Stimulated activated CD4-positive, alpha-beta T cell treated with anti-CD3 and anti-CD28 coated beads, TNF-alpha, amount 100 ng/mL, for 4 hours (primary cell): ENCODE measurements around the gene SIPA1L3.
"Not testable (repeated sequence)": the region's sequence is repeated elsewhere in the genome, so short reads cannot be mapped to it uniquely, and the experiment has no call there.

Experiments
- DNase-seq, 3 experiments: peaks; one replicate each; pipeline ENCODE4 v3.0.0-alpha.2; 2020; ENCODE audit warnings: low read depth in 3 of 3

Gene SIPA1L3

GRCh38 chr19:38068826-38069225 lies 161.8 kb downstream of the SIPA1L3 start:
- no peak for DNase-seq

- DNase-seq = no peak
Observed at GRCh38 chr19:38070573-38070972, 163.6 kb downstream of the SIPA1L3 start.

- not testable (repeated sequence) for DNase-seq
Observed at GRCh38 chr19:38071054-38071453, 164.0 kb downstream of the SIPA1L3 start.

GRCh38 chr19:38071647-38072046 lies 164.6 kb downstream of the SIPA1L3 start:
- DNase-seq = no peak

GRCh38 chr19:38072776-38073750 lies 166.1 kb downstream of the SIPA1L3 start:
- no peak for DNase-seq

- DNase-seq = no peak
Observed at GRCh38 chr19:38073841-38074685, 167.1 kb downstream of the SIPA1L3 start.

GRCh38 chr19:38076337-38076736 lies 169.3 kb downstream of the SIPA1L3 start:
- no peak for DNase-seq

- no peak for DNase-seq
Observed at GRCh38 chr19:38078302-38078930, 171.4 kb downstream of the SIPA1L3 start.

- no peak for DNase-seq
Observed at GRCh38 chr19:38079926-38080380, 172.9 kb downstream of the SIPA1L3 start.

GRCh38 chr19:38081547-38082255 lies 174.7 kb downstream of the SIPA1L3 start:
- no peak for DNase-seq

- DNase-seq = no peak
Observed at GRCh38 chr19:38082256-38083118, 175.5 kb downstream of the SIPA1L3 start.

GRCh38 chr19:38084196-38084595 lies 177.2 kb downstream of the SIPA1L3 start:
- DNase-seq = no peak

- no peak for DNase-seq
Observed at GRCh38 chr19:38089440-38089839, 182.4 kb downstream of the SIPA1L3 start.

GRCh38 chr19:38093154-38093553 lies 186.1 kb downstream of the SIPA1L3 start:
- no peak for DNase-seq

GRCh38 chr19:38093587-38093986 lies 186.6 kb downstream of the SIPA1L3 start:
- no peak for DNase-seq

GRCh38 chr19:38095411-38096308 lies 188.7 kb downstream of the SIPA1L3 start:
- peak; percentile 19 to 31 (median 22) for DNase-seq

- no peak for DNase-seq
Observed at GRCh38 chr19:38099966-38100365, 193.0 kb downstream of the SIPA1L3 start.

- DNase-seq = no peak
Observed at GRCh38 chr19:38100589-38100988, 193.6 kb downstream of the SIPA1L3 start.

GRCh38 chr19:38101723-38102122 lies 194.7 kb downstream of the SIPA1L3 start:
- no peak for DNase-seq
